Neural cell (in vitro differentiated cells): ENCODE results near the gene NDE1. TPM values are rescaled to one million over a fixed set of nuclear protein-coding genes. Genes with fewer than 3 reads are reported as not detected.

Source experiments
- H2AFZ ChIP-seq: fragments of 200-600, 300-800 bp; sonication (generic), shearing (Covaris generic); 2 replicates; pipeline ENCODE4 v1.6.0; 2014; ENCODE audit warnings: low read depth, mild to moderate bottlenecking, antibody characterized with exemption, low read length, moderate library complexity
- H3F3A ChIP-seq: fragments of 200-600 bp; shearing (Covaris generic); 2 replicates; pipeline ENCODE4 v1.6.1; 2016; ENCODE audit warnings: mild to moderate bottlenecking, moderate library complexity, mixed read lengths, antibody characterized with exemption, low read length; ENCODE audit not compliant: insufficient read depth, poor library complexity, severe bottlenecking
- H3K27ac ChIP-seq: fragments of 200-600, 300-800 bp; sonication (generic), shearing (Covaris generic); 2 replicates; pipeline ENCODE4 v1.5.1; 2014; ENCODE audit warnings: mild to moderate bottlenecking, low read length, moderate library complexity
- H3K27me3 ChIP-seq: fragments of 300-800, 200-600 bp; sonication (generic), shearing (Covaris generic); 2 replicates; pipeline ENCODE4 v1.6.0; 2014; ENCODE audit warnings: mild to moderate bottlenecking, low read depth, low read length, moderate library complexity; ENCODE audit not compliant: insufficient read depth
- H3K36me3 ChIP-seq: fragments of 300-800, 200-600 bp; sonication (generic), shearing (Covaris generic); 2 replicates; pipeline ENCODE4 v1.5.1; 2014; ENCODE audit warnings: mild to moderate bottlenecking, antibody characterized with exemption, low read length, moderate library complexity; ENCODE audit not compliant: insufficient read depth
- H3K4me2 ChIP-seq: fragments of 300-800, 200-600 bp; sonication (generic), shearing (Covaris generic); 2 replicates; pipeline ENCODE4 v1.6.0; 2014; ENCODE audit warnings: mild to moderate bottlenecking, low read length
- H3K4me3 ChIP-seq: fragments of 300-800, 200-600 bp; sonication (generic), shearing (Covaris generic); 2 replicates; pipeline ENCODE4 v1.5.1; 2014; ENCODE audit warnings: mild to moderate bottlenecking, low read length, moderate library complexity
- H3K79me2 ChIP-seq: fragments of 200-600 bp; shearing (Covaris generic); replicated peaks from 2 replicates; pipeline ENCODE4 v1.6.0; 2014; ENCODE audit warnings: mild to moderate bottlenecking, low read length, moderate library complexity; ENCODE audit not compliant: insufficient read depth
- H3K9ac ChIP-seq: fragments of 300-800, 200-600 bp; sonication (generic), shearing (Covaris generic); 2 replicates; pipeline ENCODE4 v1.6.1; 2016; ENCODE audit warnings: mild to moderate bottlenecking, low read length, mixed read lengths
- H3K9me2 ChIP-seq: fragments of 200-600 bp; shearing (Covaris generic); 2 replicates; pipeline ENCODE4 v1.6.1; 2016; ENCODE audit warnings: mild to moderate bottlenecking, low read length, mixed read lengths; ENCODE audit not compliant: insufficient read depth
- H3K9me3 ChIP-seq: fragments of 200-600, 300-800 bp; sonication (generic), shearing (Covaris generic); 2 replicates; pipeline ENCODE4 v1.6.1; 2016; ENCODE audit warnings: mild to moderate bottlenecking, mixed run types, low read length, moderate library complexity, mixed read lengths
- H4K20me1 ChIP-seq: fragments of 200-600 bp; shearing (Covaris generic); 2 replicates; pipeline ENCODE4 v1.6.1; 2016; ENCODE audit warnings: mild to moderate bottlenecking, mixed run types; ENCODE audit not compliant: insufficient read depth
- EP300 ChIP-seq: fragments of 450-650 bp; conservative IDR thresholded peaks from 2 replicates; pipeline ENCODE4 v1.6.1; 2014; ENCODE audit warnings: antibody characterized with exemption, mild to moderate bottlenecking, moderate library complexity; ENCODE audit not compliant: poor library complexity, severe bottlenecking
- EZH2 ChIP-seq: fragments of 200-600, 300-800 bp; shearing (Covaris generic), sonication (generic); IDR thresholded peaks from 2 replicates; pipeline ENCODE4 v1.6.1; 2014; ENCODE audit warnings: antibody characterized with exemption, low read length, borderline replicate concordance, mild to moderate bottlenecking; ENCODE audit not compliant: insufficient read depth, poor library complexity, severe bottlenecking
- MXI1 ChIP-seq: fragments of 450-650 bp; conservative IDR thresholded peaks from 2 replicates; pipeline ENCODE4 v1.6.1; 2014; ENCODE audit warnings: antibody characterized with exemption, mild to moderate bottlenecking; ENCODE audit not compliant: poor library complexity, severe bottlenecking
- POLR2AphosphoS5 ChIP-seq: IDR thresholded peaks from 2 replicates; pipeline ENCODE4 v1.6.1; 2012
- RAD21 ChIP-seq: fragments of 450-650 bp; conservative IDR thresholded peaks from 2 replicates; pipeline ENCODE4 v1.6.1; 2014; ENCODE audit warnings: antibody characterized with exemption, mild to moderate bottlenecking, moderate library complexity
- SMC3 ChIP-seq: fragments of 450-650 bp; conservative IDR thresholded peaks from 2 replicates; pipeline ENCODE4 v1.6.1; 2014; ENCODE audit warnings: antibody characterized with exemption, mild to moderate bottlenecking, moderate library complexity; ENCODE audit not compliant: poor library complexity
- TAF1 ChIP-seq: IDR thresholded peaks from 2 replicates; pipeline ENCODE4 v1.6.1; 2012; ENCODE audit warnings: low read depth
- polyA plus RNA-seq: library from polyadenylated mRNA; depleted of rRNA; stranded (reverse); fragments of >200 nt; gene quantifications from 2 replicates; pipeline ENCODE4 v1.2.3, GENCODE V29; 2014
- TF ChIP-seq, protein P1 (sequence below): fragments of 450-650 bp; IDR thresholded peaks from 2 replicates; pipeline ENCODE4 v1.5.1; 2014; ENCODE audit warnings: antibody characterized with exemption, mild to moderate bottlenecking, moderate library complexity; ENCODE audit not compliant: poor library complexity, severe bottlenecking
- TF ChIP-seq, protein P2 (sequence below): IDR thresholded peaks from 2 replicates; pipeline ENCODE4 v1.6.1; 2012; ENCODE audit warnings: borderline replicate concordance

Gene NDE1
- polyA plus RNA-seq, 1 donor from 2014 or later: not detected

DNA sequence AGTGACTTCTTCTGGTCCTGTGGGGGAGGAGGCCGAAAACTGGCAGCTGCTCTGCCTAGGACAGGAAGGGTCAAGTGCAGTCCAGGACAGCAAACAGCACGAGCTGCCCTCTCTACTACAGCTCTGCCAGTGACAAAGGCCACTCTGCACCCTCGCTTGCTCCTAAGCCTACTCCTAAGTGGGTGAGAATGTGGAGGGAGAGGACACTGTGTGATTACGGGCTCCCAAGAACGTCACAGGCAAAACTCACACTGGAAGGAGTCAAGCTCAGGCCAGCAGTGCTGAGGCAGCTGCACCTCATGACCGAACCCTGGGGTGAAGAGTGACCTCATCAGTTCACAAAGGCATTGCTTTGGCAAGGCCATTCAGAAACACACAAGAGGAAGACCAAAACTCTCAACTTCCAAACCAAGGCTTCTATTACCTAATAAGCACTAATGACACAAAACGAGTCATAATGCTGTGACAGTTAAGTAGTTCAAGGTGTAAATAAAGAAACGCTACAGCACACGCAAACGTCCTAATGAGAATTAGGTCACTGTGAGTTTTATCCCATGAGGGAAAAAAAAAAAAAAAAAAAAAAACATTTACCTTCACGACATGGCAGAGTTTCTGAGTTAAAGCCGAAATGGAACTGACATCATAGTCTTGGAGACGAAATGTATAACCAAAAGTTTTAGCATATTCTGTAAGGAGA is 42.2 kb upstream of the NDE1 start:
- Histone ChIP-seq H4K20me1 (no peaks in the 10 kb centered on the region), H3K27ac (no peak overlapping the region), H3K4me3 (no peak overlapping the region), H3K9me2 (no peaks in the 10 kb centered on the region), H3K9me3 (no peaks in the 10 kb centered on the region), H2AFZ (no peak overlapping the region), H3K9ac (no peak overlapping the region), H3K4me2 (no peak overlapping the region), H3F3A (no peaks in the 10 kb centered on the region), H3K27me3 (no peaks in the 10 kb centered on the region), H3K36me3 (peaks cover 7% of the 10 kb centered on the region), H3K79me2 (no peaks in the 10 kb centered on the region)
- TF ChIP-seq EZH2 (no peak), POLR2AphosphoS5 (no peak), EP300 (no peak), MXI1 (no peak), RAD21 (no peak)
- TF ChIP-seq, protein P1, sequence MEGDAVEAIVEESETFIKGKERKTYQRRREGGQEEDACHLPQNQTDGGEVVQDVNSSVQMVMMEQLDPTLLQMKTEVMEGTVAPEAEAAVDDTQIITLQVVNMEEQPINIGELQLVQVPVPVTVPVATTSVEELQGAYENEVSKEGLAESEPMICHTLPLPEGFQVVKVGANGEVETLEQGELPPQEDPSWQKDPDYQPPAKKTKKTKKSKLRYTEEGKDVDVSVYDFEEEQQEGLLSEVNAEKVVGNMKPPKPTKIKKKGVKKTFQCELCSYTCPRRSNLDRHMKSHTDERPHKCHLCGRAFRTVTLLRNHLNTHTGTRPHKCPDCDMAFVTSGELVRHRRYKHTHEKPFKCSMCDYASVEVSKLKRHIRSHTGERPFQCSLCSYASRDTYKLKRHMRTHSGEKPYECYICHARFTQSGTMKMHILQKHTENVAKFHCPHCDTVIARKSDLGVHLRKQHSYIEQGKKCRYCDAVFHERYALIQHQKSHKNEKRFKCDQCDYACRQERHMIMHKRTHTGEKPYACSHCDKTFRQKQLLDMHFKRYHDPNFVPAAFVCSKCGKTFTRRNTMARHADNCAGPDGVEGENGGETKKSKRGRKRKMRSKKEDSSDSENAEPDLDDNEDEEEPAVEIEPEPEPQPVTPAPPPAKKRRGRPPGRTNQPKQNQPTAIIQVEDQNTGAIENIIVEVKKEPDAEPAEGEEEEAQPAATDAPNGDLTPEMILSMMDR: no peak

DNA sequence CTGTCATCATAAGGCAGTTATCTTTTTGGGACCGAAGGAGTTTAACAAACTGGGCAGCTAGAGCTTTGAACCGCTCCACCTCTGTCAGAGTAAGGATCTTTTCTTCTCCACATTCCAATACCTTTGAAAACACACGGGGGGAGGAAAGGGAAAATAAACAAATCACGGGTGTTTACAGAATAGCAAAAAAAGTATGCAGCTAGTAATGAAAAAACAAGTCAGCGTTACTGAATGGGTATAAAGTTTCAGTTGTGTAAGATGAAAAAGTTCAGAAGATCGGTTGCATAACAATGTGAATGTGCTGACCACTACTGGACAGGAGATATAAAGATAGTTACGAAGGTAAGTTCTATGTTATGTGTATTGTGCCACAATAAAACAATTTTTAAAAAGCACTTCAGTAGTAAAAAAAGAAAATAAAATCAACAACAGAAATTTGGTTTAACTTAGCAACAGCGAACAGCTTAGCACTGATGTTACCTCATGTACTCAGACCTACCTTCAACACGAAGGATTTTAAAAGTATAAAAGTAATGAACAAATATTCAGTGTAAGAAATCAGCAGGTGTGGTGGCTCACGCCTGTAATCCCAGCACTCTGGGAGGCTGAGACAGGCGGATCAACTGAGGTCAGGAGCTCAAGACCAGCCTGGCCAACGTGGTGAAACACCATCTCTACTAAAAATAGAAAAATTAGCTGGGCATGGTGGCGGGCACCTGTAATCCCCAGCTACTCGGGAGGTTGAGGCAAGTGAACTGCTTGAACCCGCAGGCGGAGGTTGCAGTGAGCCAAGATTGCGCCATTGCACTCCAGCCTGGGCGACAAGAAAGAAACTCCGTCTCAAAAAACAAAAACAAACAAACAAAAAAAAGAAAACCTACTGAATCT is 41.4 kb upstream of the NDE1 start:
- Histone ChIP-seq H3F3A (no peaks in the 10 kb centered on the region), H3K4me2 (no peak overlapping the region), H3K36me3 (peaks cover 5% of the 10 kb centered on the region), H3K27ac (no peak overlapping the region), H3K9me3 (no peaks in the 10 kb centered on the region), H3K79me2 (no peaks in the 10 kb centered on the region), H3K27me3 (no peaks in the 10 kb centered on the region), H2AFZ (no peak overlapping the region), H3K9me2 (no peaks in the 10 kb centered on the region), H4K20me1 (no peaks in the 10 kb centered on the region), H3K4me3 (no peak overlapping the region), H3K9ac (no peak overlapping the region)
- TF ChIP-seq POLR2AphosphoS5: no peak
- TF ChIP-seq TAF1: no peak
- TF ChIP-seq EP300: no peak
- TF ChIP-seq SMC3: no peak
- no peak for TF ChIP-seq MXI1

DNA sequence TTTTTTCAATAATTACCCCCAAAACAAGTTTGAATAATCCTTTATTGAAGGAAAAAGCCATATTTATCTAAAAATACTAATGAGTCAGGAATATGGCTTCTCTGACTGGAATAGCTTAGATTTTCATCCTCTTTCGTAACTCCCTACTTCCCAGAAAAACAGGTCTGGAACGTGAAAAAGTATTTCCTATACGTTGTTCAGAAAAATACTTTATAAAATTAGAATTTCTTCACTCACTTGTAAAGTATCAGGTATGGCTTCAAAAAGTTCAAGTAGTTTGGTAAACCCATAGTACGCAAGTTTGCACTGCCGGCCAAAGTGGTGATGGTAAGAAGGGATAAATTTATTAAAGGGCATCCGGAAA is 40.8 kb upstream of the NDE1 start:
- Histone ChIP-seq H3K4me3 (no peak overlapping the region), H3K36me3 (peaks cover 5% of the 10 kb centered on the region), H4K20me1 (no peaks in the 10 kb centered on the region), H3K9me3 (no peaks in the 10 kb centered on the region), H3K79me2 (no peaks in the 10 kb centered on the region), H3F3A (no peaks in the 10 kb centered on the region), H3K9ac (no peak overlapping the region), H3K27ac (no peak overlapping the region), H3K9me2 (no peaks in the 10 kb centered on the region), H3K27me3 (no peaks in the 10 kb centered on the region), H3K4me2 (no peak overlapping the region), H2AFZ (no peak overlapping the region)
- TF ChIP-seq, protein P2, sequence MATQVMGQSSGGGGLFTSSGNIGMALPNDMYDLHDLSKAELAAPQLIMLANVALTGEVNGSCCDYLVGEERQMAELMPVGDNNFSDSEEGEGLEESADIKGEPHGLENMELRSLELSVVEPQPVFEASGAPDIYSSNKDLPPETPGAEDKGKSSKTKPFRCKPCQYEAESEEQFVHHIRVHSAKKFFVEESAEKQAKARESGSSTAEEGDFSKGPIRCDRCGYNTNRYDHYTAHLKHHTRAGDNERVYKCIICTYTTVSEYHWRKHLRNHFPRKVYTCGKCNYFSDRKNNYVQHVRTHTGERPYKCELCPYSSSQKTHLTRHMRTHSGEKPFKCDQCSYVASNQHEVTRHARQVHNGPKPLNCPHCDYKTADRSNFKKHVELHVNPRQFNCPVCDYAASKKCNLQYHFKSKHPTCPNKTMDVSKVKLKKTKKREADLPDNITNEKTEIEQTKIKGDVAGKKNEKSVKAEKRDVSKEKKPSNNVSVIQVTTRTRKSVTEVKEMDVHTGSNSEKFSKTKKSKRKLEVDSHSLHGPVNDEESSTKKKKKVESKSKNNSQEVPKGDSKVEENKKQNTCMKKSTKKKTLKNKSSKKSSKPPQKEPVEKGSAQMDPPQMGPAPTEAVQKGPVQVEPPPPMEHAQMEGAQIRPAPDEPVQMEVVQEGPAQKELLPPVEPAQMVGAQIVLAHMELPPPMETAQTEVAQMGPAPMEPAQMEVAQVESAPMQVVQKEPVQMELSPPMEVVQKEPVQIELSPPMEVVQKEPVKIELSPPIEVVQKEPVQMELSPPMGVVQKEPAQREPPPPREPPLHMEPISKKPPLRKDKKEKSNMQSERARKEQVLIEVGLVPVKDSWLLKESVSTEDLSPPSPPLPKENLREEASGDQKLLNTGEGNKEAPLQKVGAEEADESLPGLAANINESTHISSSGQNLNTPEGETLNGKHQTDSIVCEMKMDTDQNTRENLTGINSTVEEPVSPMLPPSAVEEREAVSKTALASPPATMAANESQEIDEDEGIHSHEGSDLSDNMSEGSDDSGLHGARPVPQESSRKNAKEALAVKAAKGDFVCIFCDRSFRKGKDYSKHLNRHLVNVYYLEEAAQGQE: no peak
- no peak for TF ChIP-seq EZH2
- no peak for TF ChIP-seq MXI1
- no peak for TF ChIP-seq TAF1
- no peak for TF ChIP-seq SMC3
- TF ChIP-seq, protein P1: no peak
- TF ChIP-seq RAD21: no peak
- TF ChIP-seq POLR2AphosphoS5: no peak
- no peak for TF ChIP-seq EP300
